OCI-M2 (cell line): Measurements from ENCODE around the gene GSTA4.

Source experiments
- DNase-seq: peaks from one replicate; lab custom pipeline; 2025; ENCODE audit not compliant: unreplicated experiment; lab: John Stamatoyannopoulos, UW

Gene GSTA4

DNA sequence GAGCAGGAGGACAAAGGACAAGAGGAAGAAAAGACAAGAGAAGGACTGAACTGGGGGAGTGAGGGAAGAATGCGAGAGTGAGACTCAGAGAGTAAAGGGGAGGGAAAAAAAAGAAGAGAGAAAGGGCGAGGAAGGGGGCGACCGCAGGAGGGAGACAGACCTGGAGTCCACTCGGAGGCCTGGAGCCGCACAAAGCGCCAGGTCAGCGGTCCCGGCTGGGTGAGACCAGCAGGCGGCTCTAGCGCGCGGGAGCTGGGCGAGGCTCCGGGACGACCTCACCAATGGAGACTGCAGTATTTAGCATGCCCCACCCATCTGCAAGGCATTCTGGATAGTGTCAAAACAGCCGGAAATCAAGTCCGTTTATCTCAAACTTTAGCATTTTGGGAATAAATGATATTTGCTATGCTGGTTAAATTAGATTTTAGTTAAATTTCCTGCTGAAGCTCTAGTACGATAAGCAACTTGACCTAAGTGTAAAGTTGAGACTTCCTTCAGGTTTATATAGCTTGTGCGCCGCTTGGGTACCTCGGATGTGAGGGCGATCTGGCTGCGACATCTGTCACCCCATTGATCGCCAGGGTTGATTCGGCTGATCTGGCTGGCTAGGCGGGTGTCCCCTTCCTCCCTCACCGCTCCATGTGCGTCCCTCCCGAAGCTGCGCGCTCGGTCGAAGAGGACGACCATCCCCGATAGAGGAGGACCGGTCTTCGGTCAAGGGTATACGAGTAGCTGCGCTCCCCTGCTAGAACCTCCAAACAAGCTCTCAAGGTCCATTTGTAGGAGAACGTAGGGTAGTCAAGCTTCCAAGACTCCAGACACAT is at the start of gene GSTA4:
Gene GSTA4 (minus strand): TSS at position 196 of the 824 bp plus-strand sequence. CDS start 1,041 bp downstream, outside the sequence.
- DNase-seq = peak; percentile 97

- DNase-seq = no peak
Measured at GRCh38 chr6:53044572-53044971, 49.5 kb upstream of the GSTA4 start.

- no peak for DNase-seq
Measured at GRCh38 chr6:53044071-53044470, 49.0 kb upstream of the GSTA4 start.

DNA sequence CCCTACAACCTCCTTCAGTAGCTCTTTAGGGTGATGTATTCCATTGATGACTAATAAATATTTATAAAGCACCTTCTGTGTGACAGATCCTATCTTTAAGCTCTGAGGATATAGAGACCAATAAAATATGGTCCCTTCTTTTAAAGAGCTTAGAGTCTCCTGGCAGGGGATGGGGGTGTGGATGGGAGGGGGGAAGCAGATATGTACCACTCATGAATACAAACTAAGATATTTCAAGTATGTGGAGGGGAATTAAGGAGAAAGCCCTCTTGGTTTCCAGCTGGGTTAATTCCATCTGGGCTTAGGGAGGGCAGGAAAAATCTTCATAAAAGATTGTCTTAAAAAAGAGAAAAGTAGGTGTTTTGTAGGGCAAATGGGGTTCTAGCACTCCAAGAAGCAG is 48.5 kb upstream of the GSTA4 start:
- DNase-seq = no peak

- no peak for DNase-seq
Measured at GRCh38 chr6:53042112-53042511, 47.0 kb upstream of the GSTA4 start.

- no peak for DNase-seq
Measured at GRCh38 chr6:53041356-53041755, 46.3 kb upstream of the GSTA4 start.

DNA sequence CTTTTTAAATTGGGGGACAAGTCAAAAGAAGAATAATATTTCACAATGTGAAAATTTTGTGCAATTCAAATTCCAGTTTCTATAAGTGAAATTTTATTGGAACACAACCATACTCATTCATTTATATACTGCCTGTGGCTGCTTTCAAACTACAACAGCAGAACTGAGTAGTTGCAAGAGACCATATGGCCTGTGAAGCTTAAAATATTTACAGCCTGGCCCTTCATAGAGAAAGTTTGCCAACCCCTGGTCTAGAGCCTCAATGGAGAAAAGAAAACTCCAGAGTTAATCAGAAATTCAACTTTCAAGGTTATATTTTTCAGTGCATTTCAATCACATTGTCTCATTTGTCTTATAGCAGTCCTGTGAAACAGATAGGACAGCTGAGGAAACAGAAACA is 43.5 kb upstream of the GSTA4 start:
- no peak for DNase-seq

- DNase-seq = no peak
Measured at GRCh38 chr6:53038141-53038540, 43.1 kb upstream of the GSTA4 start.

- DNase-seq = no peak
Measured at GRCh38 chr6:53035549-53036213, 40.6 kb upstream of the GSTA4 start.

DNA sequence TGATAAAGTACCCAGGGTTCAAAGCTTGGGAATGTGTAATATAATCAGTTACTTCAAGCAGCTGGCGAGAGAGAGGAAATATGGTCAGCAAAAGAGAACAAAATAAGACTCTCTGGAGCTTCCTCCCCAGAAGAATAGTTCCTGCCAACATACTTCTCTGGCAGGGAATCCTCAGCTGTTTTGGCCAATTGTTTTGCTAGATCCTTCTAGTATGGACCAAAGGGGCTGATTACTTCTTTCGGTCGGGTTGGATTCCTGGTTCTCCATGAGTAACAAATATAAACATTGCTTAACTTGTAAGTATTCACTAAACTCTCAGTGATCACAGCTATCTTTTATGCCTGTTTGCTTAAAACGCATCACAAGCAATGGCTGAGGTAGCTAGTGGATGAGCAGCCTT is 38.7 kb upstream of the GSTA4 start:
- no peak for DNase-seq

DNA sequence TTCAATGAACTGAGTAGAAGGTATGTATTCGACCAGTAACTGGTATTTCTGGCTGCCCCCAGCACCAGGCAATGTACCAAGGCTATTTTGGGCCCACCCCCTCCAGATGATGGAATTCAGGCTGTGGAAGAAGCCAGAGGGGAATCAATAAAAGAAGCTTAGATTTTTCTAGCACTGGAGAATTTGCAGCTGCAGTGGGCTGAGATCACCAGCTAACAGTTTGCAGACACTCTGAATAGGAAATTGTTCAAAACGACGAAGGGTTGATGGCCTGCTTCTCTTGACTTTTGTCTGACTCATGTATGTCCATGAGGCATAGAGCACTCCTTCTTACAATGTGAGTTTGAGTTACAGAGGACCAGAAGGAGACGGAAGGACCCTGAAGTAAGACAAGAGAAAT is 37.8 kb upstream of the GSTA4 start:
- DNase-seq = no peak

DNA sequence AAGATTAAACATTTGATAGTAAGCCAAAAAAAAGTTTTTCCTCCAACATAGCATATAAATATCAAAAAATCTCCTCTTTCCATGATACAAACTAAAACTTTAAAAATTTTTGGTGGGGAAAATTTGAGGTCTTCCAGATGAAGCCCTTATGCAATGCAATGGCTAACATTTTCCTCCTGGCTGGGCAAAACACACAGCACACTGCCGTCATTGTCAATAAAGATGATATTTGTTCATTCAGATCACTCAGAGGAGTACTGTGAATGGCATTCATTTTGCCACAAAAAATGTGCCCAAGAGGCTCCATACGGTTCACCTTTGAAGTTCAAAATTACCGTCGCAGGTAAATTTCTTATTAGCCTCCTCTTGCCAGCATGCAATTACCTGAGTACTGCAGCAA is 36.2 kb upstream of the GSTA4 start:
- no peak for DNase-seq

GRCh38 chr6:53029761-53030160 is 34.7 kb upstream of the GSTA4 start:
- DNase-seq = no peak

GRCh38 chr6:53029257-53029656 is 34.2 kb upstream of the GSTA4 start:
- no peak for DNase-seq

- no peak for DNase-seq
Measured at GRCh38 chr6:53028467-53028866, 33.4 kb upstream of the GSTA4 start.

- no peak for DNase-seq
Measured at GRCh38 chr6:53027131-53027718, 32.1 kb upstream of the GSTA4 start.

GRCh38 chr6:53026526-53026925 is 31.4 kb upstream of the GSTA4 start:
- no peak for DNase-seq

- no peak for DNase-seq
Measured at GRCh38 chr6:53023323-53023722, 28.2 kb upstream of the GSTA4 start.

DNA sequence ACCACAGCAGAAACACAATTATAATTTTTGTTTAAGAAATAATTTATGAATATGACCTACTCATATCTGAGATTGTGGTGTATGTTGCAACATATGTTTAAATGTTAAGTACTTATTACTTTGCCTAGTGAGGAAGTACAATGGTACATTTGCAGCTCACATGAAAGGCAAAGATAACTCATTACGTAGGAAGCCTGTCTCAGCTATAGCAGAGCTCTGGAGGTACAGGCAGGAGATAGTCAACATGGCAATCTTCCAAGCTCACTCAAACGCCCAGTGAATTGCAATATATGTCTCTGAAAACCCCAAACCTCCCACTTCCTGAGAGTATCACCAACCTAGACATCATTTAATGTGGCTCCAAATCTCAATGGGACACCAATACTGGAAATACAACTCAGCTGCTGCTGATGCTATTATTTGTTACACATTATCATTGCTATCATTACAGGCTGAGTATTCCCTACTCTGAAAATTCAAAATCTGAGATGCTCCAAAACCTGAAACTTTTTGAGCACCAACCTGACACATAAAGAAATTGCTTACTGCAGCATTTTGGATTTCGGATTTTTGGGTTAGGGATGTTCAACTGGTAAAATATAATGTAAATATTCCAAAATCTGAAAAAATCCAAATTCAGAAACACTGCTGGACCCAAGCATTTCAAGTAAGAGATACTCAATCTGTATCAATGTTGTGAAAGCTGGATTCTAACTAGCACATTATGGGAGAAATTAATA is 25.1 kb upstream of the GSTA4 start:
- DNase-seq = no peak

GRCh38 chr6:53018446-53018845 is 23.4 kb upstream of the GSTA4 start:
- no peak for DNase-seq

- DNase-seq = no peak
Measured at GRCh38 chr6:53015486-53015885, 20.4 kb upstream of the GSTA4 start.
